Left cardiac atrium (tissue), 4 donors: ENCODE results near the gene SPATA18. TPM values are rescaled to one million over a fixed set of nuclear protein-coding genes. Genes with fewer than 3 reads are reported as not detected.

ENCODE experiments used
- ATAC-seq, 2 donors: fragments of 200-7000 bp; cut with Tn5 transposase; one replicate each; pipeline ENCODE4 v1.9.1; 2020; ENCODE audit warnings: mild to moderate bottlenecking in 2 of 2, moderate library complexity in 2 of 2
- DNase-seq: peaks from one replicate; pipeline ENCODE4 v3.0.0-alpha.2; 2020
- intact Hi-C, 2 donors: fragments of 100-400 bp; cut with DNase I; formaldehyde crosslinking; loops; one replicate each; pipeline versions ENCODE4 v1.14.1 to v1.15.1; 2022 to 2023
- long read RNA-seq: library from polyadenylated mRNA; unstranded; transcript quantifications from one replicate; pipeline ENCODE4 v2.0.0, GENCODE V29; 2021
- total RNA-seq, 2 donors: library from RNA; stranded (reverse); fragmentation: NEBNext Ultra II Directional; extraction: Animal tissue kit (Norgen Biotek cat#: 25700); gene quantifications; one replicate each; pipeline ENCODE4 v1.2.1, GENCODE V29; 2021
- donor health status: DM: no; HTN: yes; CAD: no.
- donor health status: DM: no; HTN: yes; CAD: no; lungs with severe emphysema.
- donor health status: DM: yes; HTN: yes; CAD: no.
- donor health status: Dilated cardiomyopathy.

SPATA18 gene, protein sequence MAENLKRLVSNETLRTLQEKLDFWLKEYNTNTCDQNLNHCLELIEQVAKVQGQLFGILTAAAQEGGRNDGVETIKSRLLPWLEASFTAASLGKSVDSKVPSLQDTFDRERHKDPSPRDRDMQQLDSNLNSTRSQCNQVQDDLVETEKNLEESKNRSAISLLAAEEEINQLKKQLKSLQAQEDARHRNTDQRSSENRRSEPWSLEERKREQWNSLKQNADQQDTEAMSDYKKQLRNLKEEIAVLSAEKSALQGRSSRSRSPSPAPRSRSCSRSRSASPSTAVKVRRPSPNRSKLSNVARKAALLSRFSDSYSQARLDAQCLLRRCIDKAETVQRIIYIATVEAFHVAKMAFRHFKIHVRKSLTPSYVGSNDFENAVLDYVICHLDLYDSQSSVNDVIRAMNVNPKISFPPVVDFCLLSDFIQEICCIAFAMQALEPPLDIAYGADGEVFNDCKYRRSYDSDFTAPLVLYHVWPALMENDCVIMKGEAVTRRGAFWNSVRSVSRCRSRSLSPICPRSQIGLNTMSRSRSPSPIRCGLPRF
- 1 to 10 TPM; 2.5 to 3.1 TPM for total RNA-seq
- long read RNA-seq, partial matches to known transcripts, result 1 of 1 reads
- long read RNA-seq, other reads (novel, unspliced or antisense), result 0 of 1 reads

DNA sequence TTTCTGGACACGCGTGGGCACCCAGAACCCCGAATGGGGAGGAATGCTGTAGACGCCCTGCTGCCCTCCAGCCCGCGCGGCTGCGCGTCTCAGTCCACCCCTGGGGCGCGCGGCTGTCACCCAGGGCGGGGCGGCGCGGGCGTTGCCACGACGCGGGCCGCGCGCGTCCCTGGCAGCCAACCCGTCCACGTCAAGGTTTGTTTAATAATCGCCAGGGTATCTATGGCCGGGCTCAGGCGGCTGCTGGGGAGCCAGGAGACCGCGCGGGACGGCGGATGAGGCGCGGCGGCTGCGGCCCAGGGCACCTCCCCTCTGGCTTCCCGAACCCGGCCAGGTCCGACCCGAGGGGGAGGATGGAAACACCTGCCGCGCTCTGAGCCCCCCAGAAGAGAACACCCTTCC lies at the start of gene SPATA18:
Gene SPATA18, plus strand, starts transcription at position 92 of the 402 bp plus-strand sequence. CDS start 401 bp downstream, outside the sequence.
- intact Hi-C loops, result no loop called here
- ATAC-seq (peak; percentile 88), DNase-seq (peak; percentile 46)

DNA sequence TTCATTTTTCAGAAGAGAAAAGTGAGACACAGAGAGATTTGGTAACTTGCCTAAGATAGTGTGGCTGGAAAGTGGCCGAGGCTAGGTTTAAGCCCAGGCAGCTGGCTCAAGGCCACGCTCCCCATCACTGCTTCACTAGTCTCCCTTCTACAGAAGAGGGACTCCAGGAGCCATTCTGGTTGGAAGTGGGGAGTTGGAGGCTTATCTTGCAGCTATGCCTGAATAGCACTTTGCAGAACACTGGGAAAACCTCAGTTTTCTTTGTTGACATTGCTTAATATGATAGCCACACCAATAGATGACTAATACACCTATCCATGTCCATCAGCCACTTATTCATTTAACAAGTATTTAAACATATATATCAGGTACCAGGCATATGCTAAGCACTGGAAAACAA lies 49.5 kb upstream of the SPATA18 start:
- no peak for ATAC-seq
- DNase-seq, result no peak
- intact Hi-C loops, result no loop called here

DNA sequence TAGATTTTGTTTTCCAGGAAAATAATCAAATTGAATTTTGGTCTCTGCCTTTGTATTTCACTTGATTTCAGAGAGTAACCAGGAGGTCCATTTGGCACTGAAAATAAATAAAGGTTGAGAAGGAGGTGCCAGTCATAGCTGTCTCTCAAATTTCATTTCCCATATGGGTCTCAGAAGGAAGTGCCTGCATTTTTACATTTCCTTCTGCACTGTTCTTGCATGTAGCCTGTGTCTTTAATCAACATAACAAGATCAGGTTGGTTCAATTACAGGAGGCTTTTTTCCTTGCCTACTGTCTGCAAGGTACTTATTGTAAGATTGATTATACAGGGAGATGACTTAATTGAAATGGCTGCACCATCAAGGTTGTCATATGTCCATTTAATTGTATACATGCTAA lies 46.7 kb upstream of the SPATA18 start:
- no peak for ATAC-seq
- no peak for DNase-seq
- intact Hi-C loops, result no loop called here

DNA sequence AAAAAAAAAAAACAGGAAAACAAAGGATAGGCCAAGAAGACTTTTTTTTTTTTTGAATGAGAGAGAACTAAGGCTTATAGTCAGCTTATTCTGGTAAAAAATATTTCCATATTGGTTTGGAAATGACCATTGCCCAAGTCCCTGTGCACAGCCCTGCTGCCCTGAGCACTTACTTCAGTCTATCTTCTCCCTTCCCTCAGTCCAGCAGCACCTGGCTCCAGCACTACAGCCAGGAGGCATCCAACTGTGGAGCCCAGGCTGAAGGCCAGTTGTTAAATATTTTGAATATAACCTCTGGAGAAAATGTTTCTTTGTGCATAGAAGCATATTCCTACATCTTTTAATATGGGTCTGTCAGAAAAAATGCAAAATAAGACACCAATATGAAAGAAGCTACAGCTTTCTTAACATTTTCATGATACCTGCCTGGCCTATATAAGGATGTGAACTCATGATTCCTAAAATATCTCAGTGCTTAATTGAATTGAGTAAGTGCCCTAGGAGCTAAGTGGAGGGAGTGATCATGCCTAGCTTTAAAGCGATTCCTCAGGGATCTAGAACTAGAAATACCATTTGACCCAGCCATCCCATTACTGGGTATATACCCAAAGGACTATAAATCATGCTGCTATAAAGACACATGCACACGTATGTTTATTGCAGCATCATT lies 45.4 kb upstream of the SPATA18 start:
- no peak for ATAC-seq
- DNase-seq, result no peak
- intact Hi-C loops, result no loop called here

DNA sequence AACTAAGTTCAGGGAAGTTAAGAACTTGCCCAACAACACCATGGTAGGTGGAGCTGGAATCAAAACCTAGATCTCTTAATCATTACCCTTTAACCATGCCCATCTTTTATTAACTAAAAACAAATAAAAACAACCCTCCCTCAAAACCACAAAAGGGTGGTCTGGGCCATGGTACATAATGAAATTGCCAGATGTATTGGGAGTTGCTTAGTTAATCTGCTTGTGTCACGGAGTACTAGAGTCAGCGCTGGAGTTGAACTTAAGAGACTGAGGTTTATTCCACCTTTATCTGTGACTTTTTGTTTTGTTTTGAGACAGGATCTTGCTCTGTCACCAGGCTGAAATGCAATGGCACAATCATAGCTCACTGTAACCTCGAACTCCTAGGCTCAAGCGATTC lies 44.2 kb upstream of the SPATA18 start:
- intact Hi-C loops, result no loop called here
- no peak for DNase-seq
- no peak for ATAC-seq

DNA sequence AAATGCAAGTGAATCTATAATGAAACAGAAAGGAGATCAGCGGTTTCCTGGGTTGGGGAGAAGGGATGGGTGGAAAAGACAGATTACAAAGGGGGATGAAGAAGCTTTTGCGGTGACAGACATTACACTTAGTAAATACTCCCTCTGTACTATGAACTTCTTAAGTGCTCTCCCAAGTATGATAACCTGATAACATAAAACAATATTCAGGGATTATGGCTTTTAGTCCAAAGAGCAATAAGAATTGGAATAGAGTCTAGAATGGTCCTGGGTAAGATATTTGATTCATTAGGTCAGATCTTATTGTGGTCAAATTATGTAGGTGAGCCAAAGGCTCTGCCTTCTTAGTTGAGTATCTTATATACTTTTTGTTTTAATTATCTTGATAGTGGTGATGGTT lies 40.1 kb upstream of the SPATA18 start:
- DNase-seq (no peak), ATAC-seq (no peak)
- intact Hi-C loops, result loop anchor here in 1 of 2 donors (5.0 kb wide), 1 partner anchor 109 kb away; no protein-coding TSS in a partner anchor

DNA sequence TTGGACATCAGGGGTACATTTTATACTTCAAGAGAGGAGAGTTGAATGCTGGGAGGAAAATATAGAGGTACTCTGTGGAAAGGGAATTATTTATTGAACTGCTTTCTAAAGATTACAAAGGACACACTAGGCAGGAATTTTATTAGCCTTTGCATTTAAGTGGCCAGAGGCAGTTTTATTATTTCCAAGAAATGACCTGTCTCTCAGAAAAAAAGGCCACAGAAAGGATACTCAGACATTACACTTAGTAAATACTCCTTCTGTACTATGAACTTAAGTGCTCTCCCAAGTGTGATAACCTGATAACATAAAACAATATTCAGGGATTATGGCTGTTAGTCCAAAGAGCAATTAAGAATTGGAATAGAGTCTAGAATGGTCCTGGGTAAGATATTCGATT lies 38.5 kb upstream of the SPATA18 start:
- ATAC-seq, result no peak
- intact Hi-C loops, result loop anchor here in 1 of 2 donors (5.0 kb wide), 1 partner anchor 110 kb away; no protein-coding TSS in a partner anchor

DNA sequence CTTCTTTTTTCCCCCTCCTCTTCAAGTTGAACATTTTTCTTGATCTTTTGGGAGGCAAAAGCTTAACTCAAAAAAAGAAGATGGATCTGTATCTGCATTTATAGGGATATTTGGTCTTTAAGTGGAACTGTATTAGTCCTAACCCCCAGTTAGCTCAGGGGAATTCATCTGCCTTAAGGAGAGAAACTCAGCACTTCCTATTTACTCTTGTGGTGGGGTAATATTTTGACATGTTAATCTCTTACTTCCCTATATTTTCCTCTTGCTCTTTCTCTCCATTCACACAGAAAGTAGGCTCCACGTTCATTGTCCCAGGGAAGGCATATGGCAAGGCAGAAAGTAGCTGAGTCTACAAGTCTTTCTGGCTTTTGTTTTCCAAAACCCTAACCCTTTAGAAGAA lies 36.2 kb upstream of the SPATA18 start:
- intact Hi-C loops, result loop anchor here in 1 of 2 donors (5.0 kb wide), 1 partner anchor 113 kb away; no protein-coding TSS in a partner anchor
- ATAC-seq, result no peak

More for the DNA sequence above, 38.5 kb upstream of the SPATA18 start:
- no peak for DNase-seq

DNA sequence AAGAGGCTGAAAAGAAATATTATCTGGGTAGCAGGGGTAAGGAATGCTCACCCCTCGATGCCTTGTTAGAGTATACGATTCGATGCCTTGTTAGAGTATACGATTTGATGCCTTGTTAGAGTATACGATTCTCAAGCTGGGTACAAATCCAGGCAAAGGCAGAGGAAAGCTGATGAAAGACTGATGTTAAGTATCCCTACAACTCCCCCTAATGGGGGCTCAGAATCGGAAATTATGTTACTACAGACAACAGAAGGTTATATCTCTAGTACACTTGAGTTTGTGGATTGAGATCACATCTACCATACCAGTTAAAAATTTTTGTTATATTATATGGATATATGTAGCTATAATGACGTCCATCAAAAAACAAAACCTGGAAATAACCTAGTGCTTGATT lies 35.7 kb upstream of the SPATA18 start:
- intact Hi-C loops, result no loop called here
- ATAC-seq, result no peak

More for the DNA sequence above, 36.2 kb upstream of the SPATA18 start:
- DNase-seq, result no peak

DNA sequence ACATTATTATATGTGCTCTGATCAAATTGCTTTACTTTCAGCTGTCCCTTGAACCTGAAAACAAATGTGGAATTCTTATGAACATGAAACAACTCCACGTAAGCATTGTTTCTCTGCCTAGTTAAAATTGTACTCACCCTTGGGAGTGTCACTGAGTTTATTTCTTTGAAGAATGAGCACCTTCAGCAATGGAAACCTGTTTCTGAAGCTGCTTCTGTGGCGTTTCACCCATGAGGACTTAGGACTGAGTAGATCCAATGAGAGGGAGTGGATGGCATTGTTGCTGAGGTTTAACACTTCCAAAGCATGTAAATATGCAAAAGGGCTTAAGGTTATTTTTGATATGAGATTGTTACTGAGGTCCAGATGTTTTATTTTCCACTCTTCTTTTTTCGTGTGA lies 34.1 kb upstream of the SPATA18 start:
- ATAC-seq, result no peak
- intact Hi-C loops, result no loop called here
- DNase-seq, result no peak

More for the DNA sequence above, 35.7 kb upstream of the SPATA18 start:
- DNase-seq, result no peak

DNA sequence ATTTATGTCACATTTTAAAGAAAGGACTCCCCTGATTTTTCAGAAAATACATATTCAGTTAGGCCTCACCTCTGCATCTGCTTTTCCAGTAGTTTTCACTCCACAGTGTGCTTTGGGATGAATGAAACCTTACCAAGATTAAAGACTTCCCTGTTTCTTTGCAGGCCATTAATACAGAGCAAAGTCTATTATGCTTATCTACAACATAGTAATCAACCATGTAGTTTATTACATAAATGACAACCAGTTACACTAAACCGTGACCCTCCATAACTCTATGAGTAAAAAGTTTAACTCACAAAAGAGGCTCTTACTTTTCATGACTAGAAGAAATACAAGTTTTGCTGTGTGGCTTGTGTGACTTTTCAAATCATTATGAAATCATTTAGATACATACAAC lies 33.3 kb upstream of the SPATA18 start:
- intact Hi-C loops, result no loop called here
- no peak for ATAC-seq
- DNase-seq, result no peak

DNA sequence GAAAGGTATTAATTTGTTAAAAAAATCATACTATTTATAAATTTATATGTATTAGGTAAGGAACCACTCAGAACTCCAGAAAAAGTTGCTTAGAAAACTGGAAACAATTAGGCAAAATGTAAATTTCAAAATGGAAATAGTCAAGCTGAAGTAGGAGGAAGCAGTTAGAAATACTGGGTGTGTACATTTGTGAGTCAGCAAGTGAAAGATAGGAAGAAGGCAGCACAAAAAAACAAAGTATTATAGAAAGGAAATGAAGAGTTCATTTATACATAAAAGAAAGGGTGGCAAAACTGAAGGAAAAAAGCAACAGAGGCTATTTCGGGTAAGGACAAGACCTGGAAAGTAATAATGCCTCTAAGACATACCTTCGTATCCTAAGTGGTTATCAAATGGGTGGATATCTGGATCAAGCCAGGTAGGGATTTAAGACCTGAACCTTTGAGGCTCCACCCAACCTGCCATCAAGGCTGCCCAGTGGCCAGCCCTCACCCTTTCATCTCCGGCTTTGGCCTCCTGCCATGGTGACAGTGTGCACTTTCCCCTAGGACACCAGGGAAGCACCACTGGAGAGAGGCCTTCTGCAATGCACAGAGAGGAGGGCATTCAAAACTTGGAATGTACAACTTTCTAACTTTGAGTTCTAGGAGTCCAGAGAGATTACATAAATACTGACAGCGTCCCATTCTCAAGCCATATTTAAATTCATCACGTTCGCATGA lies 31.0 kb upstream of the SPATA18 start, which contains the start of gene LRRC66:
Gene LRRC66, minus strand, starts transcription at position 428 of the 722 bp plus-strand sequence. CDS start 2,750 bp downstream, outside the sequence.
- DNase-seq, result no peak
- intact Hi-C loops, result loop anchor here in 1 of 2 donors (10.0 kb wide), 1 partner anchor 125 kb away; no protein-coding TSS in a partner anchor
- ATAC-seq, result no peak

DNA sequence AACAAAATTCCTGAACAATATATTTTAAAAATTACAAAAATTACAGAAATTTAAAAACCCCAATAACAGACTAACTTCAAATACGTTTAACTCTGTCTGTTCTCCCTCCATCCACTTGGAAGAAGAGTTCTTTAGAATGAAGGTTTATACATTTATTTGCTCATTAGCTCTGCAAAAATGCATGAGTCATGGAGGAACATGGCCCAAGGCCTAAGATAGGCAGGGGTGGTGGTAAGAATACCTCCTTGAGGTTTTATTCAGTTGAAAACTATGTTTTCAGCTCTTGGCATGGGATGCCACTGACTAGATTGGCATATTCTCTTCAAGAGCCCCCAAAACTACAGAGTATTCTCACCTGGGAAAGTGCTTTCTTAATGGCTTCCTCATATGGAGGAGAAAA lies 22.1 kb upstream of the SPATA18 start:
- intact Hi-C loops, result loop anchor here (5.0 to 10.0 kb wide), 2 partner anchors 132 to 134 kb away; no protein-coding TSS in a partner anchor
- ATAC-seq (no peak), DNase-seq (no peak)

DNA sequence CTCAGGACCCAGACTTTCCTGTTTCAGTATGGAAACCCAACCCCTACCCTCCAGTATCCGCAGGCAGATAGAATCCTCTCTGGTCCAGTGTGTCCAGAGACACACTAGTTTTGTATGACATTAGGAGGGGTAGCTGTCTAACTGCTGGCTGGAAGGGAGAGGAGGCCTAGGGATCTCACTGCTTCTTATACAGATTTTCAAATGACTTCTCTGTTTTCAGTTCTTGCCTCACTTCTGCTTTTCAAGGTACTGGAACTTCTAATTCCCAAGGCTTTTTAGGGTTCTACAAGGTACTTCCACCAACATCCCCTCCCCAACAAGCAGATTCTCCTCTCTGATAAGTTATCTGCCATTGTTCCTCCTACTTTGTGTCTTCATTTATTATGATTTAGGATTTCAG lies 19.1 kb upstream of the SPATA18 start:
- ATAC-seq, result no peak
- intact Hi-C loops, result no loop called here
- no peak for DNase-seq

DNA sequence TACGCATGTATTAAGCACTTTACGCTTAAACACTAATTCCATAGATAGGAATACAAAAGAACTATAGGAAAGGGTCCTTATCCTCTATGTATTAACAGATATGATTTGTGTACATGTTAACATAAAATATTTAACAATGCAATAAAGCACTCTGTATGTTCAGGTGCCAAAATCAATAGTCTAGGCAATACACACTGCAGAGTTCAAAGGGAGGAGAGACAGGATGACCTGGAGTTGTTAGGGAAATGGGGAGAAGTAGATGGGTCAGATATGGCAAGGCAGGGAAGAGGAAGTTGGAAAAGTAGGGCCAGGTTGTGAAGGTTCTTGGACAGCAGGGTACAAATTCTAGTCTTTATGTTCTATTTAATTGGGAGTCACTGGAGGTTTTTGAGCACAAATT lies 15.9 kb upstream of the SPATA18 start:
- intact Hi-C loops, result loop anchor here in 1 of 2 donors (5.0 kb wide), 1 partner anchor 193 kb away; the partner anchor contains the start of gene DCUN1D4
- DNase-seq (no peak), ATAC-seq (no peak)

DNA sequence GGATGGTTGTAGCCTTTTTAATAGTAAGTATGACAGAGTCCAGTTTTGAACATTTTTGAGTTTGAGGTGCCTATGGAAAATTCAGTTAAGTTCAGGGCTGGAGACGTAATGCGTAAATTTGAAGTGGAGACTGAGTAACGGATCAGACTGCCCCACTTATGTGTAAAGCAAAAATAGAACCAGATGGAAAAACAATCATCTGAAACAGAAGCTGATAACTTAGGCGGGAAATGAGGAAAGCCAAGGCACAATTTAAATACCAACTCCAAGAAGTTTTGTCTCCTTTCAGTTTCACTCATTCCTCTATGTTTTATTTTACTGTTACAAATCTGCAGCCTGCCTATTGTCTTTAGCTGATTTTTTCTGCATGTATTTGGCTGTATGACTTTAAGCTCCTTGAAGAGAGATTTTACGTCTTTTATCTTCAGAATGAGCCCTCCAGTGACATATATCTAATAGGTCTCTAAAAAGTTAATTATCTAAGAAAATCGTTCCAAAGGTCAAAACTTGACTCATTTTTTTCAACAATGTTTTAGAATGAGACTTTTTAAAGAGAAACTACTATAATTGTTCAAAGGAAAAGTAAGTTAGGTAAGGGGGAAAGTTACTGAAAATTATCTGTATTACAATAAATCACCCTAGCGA lies 14.1 kb upstream of the SPATA18 start:
- intact Hi-C loops, result loop anchor here in 1 of 2 donors (5.0 kb wide), 1 partner anchor 195 kb away; the partner anchor contains the start of gene DCUN1D4
- DNase-seq, result no peak
- peak in 1 of 2 donors; percentile 10 for ATAC-seq

DNA sequence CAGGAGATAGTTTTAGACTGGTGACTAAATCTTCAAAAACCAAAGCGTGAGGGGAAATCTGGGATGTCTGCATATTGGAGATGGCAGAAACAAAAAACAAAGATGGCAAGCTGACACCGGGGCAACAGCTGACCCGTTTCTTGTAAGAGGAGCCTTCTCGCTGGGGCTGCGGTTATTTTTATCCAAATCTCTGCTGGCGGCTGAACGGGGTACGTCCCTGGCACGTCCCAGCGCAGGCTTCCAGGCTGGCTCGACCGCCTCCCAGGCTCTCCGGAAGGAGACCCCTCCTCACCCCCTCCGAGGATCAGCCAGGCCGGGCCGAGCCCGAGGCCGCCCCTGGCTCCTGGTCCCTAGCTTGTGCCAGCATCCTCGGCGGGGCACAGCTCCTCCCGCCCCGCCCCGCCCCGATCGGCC lies 13.4 kb upstream of the SPATA18 start:
- ATAC-seq (peak; percentile 62 to 75), DNase-seq (peak; percentile 36)
- intact Hi-C loops, result loop anchor here in 1 of 2 donors (5.0 kb wide), 1 partner anchor 195 kb away; the partner anchor contains the start of gene DCUN1D4
